OCI-LY7 (cell line): ENCODE measurements around the gene AREL1.

ENCODE experiments used
- EZH2phosphoT487 ChIP-seq: fragments of 200-600 bp; sonication (generic); IDR thresholded peaks from 2 replicates; pipeline ENCODE4 v1.6.1; 2018; ENCODE audit warnings: low read depth, borderline replicate concordance, mild to moderate bottlenecking, mixed run types, antibody characterized with exemption, low read length, moderate library complexity, mixed read lengths
- TF ChIP-seq, protein P1 (sequence below): fragments of 200-600 bp; sonication (generic); conservative IDR thresholded peaks from 2 replicates; pipeline ENCODE4 v1.5.1; 2014; ENCODE audit warnings: mild to moderate bottlenecking, antibody characterized with exemption, low read length, moderate library complexity, mixed read lengths

DNA sequence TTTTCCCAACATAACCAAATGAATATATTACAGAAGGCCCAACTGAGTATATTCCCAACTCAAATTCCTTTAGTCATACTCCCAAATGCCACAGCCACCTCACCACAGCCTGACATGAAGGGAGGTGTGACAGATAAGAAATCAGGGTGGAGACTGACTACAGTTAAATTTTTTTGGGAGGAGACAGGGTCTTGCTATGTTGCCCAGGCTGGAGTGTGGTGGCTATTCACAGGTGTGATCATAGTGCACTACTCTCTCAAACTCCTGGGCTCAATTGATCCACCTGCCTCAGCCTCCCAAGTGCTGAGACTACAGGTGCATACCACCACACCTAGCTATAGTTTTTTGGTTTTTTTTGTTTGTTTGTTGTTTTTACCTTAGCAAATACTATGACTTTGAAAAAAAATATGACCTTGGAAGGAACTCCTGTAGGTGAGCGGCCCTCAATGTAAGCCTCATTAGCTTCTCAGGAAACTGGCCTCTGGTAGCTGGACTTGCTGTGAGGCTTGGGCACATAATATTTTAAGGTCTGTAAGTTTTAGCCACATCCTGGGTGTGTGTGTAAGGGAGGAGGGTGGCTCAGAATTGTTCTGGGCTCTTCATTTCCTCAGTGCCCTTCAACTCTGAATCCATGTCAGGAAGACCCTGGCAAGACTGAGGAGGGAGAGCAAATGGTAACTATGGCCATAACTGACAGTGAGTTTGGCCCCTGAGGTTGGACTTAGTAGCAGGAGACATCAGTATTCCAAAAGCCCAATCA is 61.8 kb downstream of the AREL1 start:
- TF ChIP-seq, protein P1, sequence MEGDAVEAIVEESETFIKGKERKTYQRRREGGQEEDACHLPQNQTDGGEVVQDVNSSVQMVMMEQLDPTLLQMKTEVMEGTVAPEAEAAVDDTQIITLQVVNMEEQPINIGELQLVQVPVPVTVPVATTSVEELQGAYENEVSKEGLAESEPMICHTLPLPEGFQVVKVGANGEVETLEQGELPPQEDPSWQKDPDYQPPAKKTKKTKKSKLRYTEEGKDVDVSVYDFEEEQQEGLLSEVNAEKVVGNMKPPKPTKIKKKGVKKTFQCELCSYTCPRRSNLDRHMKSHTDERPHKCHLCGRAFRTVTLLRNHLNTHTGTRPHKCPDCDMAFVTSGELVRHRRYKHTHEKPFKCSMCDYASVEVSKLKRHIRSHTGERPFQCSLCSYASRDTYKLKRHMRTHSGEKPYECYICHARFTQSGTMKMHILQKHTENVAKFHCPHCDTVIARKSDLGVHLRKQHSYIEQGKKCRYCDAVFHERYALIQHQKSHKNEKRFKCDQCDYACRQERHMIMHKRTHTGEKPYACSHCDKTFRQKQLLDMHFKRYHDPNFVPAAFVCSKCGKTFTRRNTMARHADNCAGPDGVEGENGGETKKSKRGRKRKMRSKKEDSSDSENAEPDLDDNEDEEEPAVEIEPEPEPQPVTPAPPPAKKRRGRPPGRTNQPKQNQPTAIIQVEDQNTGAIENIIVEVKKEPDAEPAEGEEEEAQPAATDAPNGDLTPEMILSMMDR = no peak
- no peak for TF ChIP-seq EZH2phosphoT487
